Activated T-cell treated with anti-CD3 and anti-CD28 coated beads for 1 hour (primary cell): Measurements from ENCODE around the gene NTN1.
A peak's percentile ranks its signal among the peaks of the same experiment; 100 is the strongest.

Source experiments
- DNase-seq: peaks from one replicate; pipeline ENCODE4 v3.0.0-alpha.2; 2020; ENCODE audit warnings: low read depth

Gene NTN1

DNA sequence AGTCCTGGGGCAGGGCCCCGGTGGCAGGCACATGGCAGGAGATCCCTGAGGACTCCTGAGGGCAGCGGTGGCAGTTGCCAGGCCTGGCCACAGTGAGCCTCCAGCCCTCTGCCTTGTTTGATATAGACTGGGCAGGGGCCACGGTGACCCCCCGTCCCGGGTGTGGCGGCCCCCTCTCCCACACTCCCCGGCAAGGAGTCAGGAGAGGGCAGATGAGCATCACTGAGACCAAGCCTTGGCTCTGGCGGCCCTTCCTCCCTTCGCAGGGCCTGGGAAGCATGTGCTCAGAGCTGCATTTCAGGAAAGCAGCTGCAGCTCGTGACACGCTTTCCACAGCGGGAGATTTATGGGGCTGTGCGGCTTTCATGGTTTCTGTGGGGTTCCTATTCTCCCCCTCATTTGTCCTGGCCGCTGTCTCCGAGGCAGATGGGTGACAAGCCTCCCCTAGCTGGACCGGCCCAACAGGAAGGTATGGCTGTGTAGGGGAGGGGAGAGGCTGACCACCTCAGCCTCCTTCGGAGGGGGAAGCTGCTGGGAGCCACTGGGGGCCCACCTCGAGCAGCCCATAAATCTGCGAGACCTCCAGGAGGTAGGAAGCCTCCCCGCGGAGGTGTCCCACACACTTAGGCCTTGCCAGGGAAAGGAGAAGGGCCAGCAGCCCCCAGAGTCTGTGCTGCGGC, 211.4 kb downstream of the NTN1 start:
- no peak for DNase-seq

DNA sequence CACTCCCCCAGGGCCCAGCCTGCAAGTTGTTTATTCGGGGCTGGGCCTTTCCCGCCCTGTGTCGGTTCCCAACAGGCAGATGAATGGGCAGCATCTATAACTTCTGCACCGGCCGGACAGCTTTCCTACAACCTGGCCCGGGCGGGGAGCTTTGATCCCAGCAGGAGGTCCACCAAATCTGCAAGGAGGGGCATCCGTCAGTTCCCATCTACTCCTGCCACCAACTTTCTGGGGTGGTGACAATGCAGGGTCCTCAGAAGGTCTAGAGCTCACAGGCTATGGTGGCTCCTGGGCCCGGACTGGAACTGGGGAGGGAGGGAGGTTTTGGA, 211.9 kb downstream of the NTN1 start:
- no peak for DNase-seq

DNA sequence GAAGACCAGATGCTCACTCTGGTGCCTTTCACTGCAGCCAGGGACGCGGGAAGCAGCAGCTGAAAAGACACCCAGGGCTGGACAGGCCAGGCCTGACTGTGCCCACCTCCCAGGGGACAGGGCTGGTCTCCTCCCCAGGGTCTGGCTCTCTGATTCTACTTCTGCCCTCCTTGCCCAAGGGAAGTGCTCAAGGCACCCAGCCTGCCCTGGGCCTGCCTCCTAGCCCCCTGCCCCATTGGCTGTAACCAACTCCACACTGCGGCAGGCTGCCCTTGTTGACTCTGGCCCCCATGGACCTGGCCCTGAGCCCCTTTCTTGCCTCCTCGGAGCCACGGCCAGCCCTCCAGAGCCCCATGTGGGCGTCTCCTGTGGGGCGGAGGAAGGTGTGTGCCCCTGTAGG, 212.5 kb downstream of the NTN1 start:
- DNase-seq, result no peak

DNA sequence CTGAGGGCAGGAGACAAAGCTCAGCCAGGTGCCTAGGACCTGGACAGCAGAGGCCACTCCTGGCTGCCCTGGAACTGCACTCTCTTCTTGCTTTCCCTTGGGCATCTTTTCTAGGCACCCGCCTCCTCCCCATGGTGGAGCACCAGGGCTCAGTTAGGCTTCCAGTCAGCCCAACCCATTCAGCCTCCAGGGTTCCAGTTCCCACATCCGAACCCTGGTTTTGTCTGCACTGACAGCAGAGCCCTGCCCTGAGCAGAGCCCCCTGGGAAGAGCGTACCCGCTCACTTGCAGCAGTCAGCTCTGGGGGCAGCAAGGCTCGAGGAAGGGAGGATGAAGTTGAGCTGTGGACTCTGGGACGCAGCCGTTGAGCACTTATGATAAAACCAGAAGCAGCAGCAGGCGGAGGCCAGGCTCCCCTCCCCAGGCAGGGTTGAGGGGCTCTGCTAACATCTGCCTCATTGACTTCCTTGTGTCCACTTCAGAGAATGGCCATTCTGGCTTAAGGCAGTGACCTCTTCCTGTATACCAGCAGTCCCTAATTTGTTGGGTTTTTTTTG, 213.2 kb downstream of the NTN1 start:
- DNase-seq, result no peak

DNA sequence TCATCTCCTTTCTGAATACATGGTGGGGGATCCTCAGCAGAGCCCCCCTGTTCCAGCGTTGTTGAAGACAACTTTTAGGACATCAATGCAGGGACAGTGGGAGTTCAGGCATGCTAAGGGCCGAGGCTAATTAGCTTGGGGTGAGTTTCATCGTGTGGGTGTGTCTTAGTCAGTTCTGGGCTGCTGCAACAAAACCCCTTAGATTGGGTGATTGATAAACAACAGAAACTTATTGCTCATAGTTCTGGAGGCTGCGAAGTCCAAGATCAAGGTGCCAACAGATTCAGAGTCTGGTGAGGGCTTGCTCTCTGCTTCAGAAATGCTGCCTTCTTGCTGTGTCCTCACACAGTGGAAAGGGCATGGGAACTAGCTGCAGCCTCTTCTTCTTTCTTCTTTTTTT, 214.0 kb downstream of the NTN1 start:
- no peak for DNase-seq

DNA sequence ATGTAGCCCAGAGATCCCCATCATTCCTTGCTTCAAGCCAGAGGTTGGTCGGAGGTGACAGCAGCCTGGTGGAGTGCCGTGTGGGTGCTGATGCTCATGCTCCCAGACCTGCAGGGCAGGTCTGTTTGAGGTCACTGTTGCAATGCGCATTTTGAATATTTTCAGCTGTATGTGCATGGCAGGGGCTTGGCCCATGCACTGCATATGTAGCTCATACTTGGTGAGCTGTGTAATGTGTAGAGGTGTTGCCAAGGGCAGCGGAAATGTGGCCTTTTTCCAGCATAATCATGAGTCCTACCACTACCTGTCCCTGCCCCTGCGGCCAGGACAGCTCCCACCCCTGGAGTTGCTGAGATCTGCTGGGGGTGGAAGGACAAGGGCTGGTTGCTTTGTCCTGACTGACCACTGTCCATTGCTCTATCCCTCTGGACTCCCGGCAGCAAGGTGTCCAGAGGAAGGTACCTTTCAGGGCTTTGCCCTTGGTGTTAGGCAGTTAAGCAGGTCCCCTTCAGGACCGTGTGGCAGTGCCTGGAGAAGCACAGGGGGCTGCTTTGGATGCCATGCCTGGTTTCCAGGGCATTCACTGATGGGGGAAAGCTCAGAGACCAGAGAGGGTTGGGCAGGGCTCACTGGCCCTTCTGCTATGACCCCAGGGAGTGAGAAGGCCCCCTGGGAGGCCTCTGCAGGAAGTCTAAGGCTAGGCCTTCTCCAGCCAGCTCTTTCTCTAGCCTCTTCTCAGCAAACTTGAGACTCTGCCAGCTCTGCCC, 215.2 kb downstream of the NTN1 start:
- no peak for DNase-seq

DNA sequence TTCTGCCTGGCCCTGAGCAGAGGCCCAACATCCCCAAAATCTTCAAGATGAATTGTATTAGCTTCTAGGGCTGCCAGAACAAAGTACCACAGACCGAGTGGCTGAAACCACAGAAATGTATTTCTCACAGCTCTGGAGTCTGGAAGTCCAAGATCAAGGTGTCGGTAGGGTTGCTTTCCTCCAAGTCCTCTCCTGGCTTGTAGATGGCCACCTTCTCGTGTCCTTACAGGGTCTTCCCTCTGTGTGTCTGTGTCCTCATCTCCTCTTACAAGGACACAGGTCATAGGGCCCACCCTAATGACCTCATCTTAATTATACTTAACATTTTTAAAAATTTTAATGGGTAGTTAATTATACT, 215.7 kb downstream of the NTN1 start:
- DNase-seq, result no peak

DNA sequence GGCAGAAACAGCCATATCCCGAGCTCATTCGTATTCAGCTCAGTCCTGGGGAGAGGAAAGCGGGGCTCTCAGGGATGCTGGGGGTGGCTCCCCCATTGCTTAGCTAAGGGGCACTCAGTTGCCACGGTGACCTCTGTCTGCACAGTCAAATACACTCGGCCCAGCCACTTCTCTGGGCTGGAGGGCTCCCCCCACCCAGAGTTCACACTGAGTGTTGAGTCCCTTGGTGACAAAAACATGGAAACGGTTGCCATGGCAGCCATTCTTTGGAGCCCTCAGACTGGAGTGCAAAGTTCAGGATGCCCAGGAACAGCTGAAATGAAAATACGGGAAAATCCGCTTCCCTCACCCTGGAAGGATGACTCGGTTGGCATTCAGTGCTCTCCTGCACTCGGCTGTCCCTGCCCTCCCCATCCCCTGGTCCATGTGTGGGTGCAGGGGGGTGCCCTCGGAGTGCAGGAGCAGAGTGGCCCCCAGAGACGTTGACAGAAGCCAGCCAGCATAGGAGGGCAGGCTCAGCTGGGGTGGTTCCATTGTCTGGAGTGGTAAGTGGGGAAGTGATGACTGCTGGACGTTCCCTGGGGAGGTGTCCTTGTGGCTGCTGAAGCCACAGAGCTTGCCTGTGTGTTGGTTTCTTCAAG, 216.5 kb downstream of the NTN1 start:
- no peak for DNase-seq

DNA sequence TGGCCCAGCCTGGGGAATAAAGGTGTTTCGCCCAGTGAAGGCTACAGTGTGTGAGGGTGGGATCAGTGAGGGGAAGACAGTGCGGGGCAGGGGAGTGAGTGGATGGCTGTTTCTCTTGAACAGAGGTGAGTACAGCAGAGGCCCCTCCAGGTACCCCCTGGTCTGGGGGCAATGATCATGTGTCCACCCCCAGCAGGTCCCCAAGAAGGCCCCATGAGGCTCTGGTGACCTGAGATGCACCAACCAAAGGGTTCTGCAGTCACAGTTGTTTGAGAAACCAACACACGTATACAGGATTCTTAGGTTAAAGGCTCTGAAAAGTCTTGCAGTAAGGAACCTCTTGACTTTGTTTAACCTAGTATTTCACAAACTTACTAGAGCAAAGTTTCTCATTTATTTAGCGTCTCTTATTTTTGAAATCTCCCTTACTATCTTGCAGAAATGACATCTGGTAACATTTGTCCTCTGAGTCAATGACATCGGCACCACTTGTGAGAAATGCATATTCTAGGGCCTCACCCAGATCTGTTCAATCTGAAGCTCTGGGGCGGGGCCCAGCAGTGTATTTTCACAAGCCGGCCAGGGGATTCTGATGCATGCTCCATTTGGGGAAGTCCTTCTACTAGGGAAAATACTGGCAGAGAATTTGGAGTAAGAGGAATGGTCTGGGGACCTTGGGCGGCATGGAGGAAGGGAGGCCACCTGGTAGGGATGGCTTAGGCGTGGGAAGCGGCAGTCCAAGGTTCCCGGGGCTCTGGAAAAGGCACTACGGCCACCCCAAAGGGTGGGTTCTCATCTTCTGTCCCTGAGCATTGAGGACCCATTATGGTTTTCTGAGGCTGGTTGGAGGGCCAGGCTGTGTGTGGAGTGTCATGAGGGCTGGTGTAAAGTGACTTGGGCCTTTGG, 217.3 kb downstream of the NTN1 start:
- no peak for DNase-seq

DNA sequence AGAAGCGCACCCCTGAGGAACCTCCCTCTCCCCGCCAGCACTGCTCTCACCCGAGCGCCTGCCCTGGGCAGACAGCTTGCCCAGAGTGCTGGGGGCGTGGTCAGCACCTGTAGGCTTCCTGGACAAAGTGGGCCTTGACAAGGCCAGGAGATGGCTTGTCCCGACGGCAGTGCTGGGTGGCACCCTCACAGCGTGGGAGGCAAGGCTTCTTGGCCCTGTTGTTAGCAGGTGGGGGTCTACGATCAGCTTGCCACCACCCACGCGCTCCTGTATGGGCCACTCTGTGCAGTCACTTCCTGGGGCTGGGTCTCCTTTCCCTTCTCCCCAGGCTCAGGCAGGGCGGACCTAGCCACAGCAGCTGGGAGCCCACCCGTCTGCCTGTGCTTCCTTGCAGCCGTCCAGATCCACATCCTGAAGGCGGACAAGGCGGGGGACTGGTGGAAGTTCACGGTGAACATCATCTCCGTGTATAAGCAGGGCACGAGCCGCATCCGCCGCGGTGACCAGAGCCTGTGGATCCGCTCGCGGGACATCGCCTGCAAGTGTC, 218.0 kb downstream of the NTN1 start:
- no peak for DNase-seq

DNA sequence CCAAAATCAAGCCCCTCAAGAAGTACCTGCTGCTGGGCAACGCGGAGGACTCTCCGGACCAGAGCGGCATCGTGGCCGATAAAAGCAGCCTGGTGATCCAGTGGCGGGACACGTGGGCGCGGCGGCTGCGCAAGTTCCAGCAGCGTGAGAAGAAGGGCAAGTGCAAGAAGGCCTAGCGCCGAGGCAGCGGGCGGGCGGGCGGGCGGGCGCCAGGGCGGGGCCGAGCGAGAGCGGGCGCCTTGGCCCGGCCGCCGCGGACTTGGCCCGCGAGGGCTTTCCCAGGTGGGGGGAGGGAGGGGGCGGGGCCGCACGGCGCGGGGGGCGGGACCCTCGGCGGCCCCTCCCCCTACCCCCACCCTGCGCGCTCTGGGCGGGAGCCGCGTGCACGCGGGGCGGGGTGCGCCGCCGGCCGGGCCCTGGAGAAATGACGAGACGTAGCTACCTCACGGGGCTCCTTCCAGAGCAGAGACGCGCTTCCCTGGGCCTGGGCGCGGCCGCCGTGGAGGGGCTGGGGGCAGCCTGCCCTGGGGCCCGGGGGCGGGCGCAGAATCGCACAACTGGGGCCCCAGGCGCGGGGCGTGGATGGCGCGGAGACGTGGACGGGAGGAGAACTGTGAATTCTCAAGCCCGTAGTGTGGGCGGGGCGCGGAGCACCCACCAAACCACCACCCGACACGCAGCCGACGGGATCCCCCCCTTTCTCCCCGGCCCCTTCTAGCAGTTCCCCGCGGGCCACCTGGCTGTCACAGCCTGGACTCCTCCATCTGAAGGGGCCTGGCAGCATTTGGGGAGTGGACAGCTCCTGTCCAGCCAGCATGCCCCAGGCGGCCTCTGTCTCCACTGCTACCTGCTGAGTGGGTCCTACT, 218.7 kb downstream of the NTN1 start:
- peak; percentile 54 for DNase-seq

DNA sequence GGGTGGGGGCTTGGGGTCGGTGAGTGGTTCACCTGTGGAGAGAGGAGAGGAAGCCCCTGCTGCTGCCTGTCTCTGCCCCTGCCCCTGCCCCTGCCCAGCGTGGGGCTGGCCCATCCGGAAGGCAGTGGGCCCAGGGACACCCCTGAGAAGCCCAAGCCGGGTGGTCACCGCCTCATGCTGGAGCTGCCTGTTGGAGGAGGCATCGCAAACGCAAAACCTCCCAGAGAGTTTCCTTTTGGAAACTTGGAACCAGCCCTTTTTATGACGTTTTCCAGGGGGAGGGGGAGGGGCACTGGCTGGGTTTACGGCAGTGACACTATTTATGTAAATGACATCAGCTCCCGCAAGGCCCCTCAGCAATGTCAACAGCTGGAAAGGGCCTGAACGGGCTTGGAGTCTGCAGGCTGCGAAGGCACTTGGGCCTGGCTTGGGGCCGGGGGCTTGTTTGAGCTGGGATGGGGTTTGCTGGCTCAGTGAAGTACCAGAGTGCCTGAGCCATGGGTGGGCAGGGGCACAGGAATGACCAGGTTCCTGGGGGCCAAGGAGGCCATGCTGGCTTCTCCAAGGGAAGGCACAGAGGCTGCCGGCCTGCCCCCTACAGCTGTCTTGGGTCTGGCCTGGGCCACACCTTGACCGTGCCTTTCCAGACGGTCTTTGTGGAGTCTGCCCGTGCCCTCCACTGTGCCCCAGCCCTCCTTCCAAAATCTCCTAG, 219.5 kb downstream of the NTN1 start:
- no peak for DNase-seq

DNA sequence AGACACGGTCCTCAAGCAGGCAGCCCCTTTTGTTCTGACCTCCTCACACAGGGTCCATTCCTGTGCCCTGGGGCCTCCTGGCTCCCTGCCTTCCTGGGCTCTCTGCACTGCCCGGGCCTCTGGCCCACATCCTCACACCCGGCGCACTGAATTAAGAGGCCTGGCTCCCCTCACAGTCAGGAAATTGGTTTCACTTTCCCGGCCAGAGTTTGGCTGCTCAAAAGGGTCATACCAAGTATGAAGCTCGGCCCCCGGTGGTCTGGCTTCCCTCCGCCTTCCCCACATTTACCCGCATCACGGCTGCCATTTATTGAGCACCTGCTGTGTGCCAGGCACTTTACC, 220.0 kb downstream of the NTN1 start:
- DNase-seq, result no peak

DNA sequence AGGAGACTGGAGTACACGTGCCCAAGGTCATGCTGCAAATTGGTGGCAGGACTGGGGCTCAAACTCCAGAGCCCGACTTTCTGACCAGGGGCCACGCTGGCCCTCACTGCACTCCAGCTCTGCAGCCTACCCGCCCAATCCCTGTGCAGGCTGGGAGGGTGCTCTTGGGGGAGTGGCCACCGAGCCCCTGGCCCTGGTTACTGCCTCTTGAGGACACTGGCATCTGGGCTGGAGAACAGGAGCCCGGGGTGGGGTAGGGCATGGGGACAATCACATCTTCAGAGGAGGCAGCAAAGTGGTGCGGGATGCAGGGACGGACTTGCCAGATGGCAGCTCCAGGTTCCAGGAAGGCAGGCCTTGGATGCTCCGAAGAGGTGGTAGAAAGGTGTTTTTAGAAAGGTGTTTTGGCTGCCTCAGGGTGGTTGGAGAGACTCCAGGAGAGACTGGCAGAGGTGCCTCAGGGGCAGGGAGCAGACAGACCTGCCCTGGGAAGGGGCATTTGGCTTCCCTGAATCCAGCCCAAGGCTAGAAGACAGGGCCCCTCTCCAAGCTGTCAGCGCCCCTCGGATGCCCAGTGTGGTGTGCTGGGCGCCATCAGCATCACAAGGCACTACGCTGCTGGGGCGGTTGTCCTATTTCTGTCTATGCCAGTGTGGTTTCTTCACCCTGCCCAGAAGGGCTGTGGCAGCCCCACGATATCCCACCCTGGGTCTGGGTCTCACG, 220.6 kb downstream of the NTN1 start:
- DNase-seq, result no peak

DNA sequence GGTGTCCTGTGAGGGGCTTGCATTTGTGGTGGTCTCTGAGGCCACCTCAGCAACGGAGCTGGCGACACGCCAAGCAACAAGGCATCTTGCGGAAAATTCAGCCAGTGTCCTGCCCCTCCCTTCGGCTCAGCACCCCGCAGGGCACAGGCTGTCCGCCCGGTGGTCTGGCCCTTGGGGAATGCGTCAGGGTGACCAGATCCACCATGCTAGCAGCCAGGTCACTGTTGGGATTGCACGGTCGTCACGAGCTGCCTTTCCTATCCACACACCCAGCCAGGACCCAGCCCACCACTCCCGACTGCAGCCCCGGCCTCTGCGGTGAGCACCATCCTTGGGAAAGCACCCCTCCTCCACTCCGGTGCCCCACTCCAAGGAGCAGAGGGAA, 221.2 kb downstream of the NTN1 start:
- no peak for DNase-seq

DNA sequence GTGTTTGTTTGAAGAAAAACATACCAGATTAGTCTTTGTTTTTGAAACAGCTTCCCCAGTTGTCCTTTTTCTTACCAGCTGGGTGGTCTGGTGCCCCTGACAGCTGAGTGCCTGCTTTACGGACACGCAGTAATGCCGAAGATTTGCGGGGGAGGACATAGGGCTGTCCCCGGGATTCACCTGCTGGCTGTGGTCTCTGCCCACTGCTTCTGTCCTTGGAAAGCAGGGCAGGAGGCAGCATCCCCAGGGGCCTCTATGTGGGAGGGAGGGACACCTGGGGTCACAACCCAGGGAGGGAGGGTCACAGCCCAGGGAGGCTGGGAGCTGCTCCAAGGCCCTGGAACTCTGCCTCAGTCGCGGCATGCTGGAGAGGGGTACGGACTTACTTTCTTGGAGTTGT, 221.7 kb downstream of the NTN1 start:
- no peak for DNase-seq

DNA sequence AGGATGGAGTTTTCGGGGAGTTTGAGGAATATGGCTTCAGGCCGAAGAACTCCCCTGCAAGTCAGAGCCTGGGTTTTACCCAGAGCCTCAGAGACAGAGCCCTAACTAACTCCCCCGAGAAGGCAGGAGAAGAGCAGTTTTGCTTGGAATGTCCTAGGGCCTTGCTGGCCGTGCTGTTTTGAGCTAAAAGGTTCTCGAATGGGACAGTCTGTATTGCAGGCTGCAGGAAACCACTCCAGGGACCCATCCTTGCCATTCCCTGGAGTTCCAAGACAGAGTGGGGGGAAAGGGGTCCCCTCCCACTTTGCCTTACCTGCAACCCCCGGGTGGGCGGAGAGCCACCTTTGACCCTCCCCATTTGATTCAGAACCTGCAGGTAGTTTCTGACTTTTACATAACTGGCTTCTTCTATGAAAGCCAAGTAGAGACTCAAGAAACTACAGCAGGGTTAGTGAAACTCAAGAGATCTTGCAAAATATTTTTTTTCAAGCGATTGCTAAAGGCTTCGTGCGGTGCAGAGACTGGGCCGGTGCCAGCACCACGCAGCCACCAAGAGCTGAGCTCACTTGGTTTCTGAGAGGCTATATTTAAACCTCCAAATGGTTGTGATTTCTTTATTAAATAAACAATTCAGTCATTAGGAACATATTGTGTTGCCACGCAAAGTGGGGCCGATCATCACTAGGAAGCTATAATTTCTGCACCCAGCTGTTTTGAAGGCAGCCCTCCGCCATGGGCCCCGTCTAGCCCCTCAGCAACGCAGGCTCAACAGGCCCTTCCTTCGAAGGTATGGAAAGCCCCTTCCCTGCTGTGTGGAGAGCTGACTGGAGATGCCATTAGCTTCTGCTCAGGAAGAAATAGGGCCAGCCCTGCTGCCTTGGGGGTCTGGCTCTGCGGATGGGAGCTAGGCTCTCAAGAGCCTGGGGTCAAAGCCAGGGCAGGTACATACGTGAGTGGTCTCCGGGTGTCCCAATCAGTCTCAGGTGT, 223.0 kb downstream of the NTN1 start:
- DNase-seq, result no peak

DNA sequence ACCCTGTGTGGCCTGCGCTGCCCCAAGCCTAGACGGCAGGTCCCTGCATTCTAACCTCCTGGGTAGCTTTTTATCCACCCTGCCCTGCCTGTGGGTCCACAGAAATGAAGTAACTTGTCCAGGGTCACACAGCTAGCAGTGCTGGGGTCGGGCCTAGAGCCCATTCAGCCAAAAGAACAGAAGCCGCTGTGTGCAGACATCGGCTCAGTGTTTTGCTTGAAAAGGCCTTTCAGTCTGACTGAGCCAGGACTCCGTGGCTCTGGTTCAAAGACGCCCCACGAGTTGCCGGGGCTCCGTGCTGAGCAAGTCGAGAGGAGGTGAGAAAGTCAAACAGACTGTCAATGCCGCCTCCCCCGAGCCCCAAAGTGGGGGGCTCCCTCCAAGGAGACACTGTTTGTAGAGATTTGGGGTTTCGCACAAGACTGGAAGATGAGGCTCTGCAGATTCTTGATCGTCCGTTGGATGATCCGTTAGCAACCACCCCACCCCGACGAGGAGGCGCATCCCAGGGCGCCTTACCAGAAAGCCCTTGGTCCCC, 226.2 kb downstream of the NTN1 start:
- DNase-seq, result no peak
